ENCODE measurements around the gene SGTA.

Gene SGTA

GRCh38 chr19:2740314-2740656 lies 42.8 kb downstream of the SGTA start:
- TF ChIP-seq, protein P1, sequence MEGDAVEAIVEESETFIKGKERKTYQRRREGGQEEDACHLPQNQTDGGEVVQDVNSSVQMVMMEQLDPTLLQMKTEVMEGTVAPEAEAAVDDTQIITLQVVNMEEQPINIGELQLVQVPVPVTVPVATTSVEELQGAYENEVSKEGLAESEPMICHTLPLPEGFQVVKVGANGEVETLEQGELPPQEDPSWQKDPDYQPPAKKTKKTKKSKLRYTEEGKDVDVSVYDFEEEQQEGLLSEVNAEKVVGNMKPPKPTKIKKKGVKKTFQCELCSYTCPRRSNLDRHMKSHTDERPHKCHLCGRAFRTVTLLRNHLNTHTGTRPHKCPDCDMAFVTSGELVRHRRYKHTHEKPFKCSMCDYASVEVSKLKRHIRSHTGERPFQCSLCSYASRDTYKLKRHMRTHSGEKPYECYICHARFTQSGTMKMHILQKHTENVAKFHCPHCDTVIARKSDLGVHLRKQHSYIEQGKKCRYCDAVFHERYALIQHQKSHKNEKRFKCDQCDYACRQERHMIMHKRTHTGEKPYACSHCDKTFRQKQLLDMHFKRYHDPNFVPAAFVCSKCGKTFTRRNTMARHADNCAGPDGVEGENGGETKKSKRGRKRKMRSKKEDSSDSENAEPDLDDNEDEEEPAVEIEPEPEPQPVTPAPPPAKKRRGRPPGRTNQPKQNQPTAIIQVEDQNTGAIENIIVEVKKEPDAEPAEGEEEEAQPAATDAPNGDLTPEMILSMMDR (IDR thresholded peaks at IDR 0.05; ENCODE audit: low read depth, low read length): no peak
- in situ Hi-C loops (cut with HindIII; ENCODE audit: low sequenced_read_pairs): no loop called here
- DNase-seq (ENCODE audit: low read depth, low spot score): no peak
- no peak overlapping the region for H3K4me3 ChIP-seq (ENCODE audit: low read depth, low read length)

DNA sequence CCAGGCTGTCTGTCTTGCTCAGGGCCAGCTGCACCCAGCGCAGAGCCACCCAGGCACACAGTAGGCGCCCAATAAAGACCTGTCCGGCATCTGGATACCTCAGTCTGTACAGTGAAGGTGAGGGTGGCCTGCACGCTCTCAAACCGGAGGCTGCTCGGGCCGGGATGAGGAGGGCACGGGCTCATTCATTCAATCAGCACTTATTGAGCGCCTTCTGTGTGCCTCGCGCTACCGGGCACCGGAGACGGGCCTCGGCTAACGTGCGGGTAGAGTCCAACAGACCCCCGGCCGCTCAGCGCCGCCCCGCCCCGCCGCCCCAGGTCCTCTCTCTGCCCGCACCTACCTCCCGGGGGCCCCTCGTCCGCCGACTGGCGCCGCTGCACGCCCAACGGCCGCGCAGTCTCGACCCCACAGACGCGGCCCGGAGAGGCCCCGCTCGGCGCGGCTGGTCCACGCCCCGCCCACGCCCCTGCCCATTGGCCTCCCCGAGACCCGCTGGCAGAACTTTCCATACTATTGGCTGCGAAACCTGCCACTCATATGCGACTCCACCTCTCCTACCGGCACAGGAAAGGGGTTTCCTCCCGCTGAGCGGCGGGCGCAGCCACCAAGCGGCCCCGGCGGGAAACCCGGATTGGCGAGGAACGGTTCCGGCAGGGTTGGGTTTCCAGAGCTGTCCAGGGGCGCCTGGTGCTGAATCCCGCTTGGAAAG lies 43.3 kb downstream of the SGTA start, which contains the start of gene SLC39A3:
Gene SLC39A3 (minus strand): TSS at position 416 of the 712 bp plus-strand sequence. CDS start 2,760 bp downstream, outside the sequence.
- in situ Hi-C loops (cut with HindIII; ENCODE audit: low sequenced_read_pairs): no loop called here
- DNase-seq (ENCODE audit: low read depth, low spot score): peak; percentile 98
- TF ChIP-seq, protein P1 (IDR thresholded peaks at IDR 0.05; ENCODE audit: low read depth, low read length): no peak
- H3K4me3 ChIP-seq (ENCODE audit: low read depth, low read length): peak within 1 kb of the TSS; percentile 91

DNA sequence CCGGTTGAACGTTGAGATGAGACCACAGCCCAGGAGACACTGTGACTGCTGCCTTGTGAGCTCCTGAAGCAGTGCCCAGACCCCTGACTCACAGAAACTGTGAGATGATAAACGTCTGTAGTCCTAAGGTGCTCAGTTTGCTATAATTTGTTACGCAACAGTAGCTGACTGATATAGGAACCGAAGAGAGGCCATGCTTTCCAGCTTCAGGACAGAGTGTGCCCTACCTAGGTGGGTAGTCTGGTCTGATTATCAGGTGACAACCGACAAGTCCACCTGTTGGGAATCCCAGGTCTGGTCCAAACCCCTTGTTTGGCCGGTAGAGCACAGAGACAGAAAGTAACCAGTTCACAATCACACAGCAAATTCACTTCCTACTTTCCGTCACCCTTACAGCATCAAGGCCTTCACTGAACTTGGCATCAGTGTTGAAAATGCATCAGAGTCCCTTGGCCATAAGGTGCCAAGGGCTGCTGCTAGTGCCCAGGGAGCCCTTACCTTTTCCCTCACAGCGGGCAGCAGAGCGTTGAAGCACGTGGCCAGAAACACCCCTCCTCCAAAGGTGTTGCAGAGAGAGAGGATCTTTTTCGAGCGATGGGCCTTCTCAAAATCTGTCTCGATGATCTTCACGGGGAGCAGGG lies 46.4 kb downstream of the SGTA start:
- TF ChIP-seq, protein P1 (IDR thresholded peaks at IDR 0.05; ENCODE audit: low read depth, low read length): no peak
- no peak overlapping the region for H3K4me3 ChIP-seq (ENCODE audit: low read depth, low read length)
- no peak for DNase-seq (ENCODE audit: low read depth, low spot score)
- in situ Hi-C loops (cut with HindIII; ENCODE audit: low sequenced_read_pairs): no loop called here

DNA sequence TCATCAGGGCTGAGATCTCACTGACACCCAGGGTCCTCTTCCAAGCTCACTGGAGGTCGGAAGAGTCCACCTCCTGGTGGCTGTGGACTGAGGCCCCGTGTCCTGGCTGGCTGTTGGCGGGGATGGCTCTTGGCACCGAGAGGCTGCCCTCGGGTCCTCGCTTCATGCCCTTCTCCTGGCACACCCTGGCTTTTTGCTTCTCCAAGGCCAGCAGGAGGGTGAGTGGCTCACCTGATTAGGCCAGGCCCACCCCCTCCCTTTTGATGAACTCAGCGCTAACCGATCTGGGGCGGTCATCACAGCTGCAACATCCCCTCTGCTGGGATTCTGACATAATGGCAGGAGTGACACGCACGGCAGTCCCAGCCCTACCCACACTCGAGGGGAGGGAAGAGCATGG lies 47.7 kb downstream of the SGTA start:
- no peak for DNase-seq (ENCODE audit: low read depth, low spot score)
- in situ Hi-C loops (cut with HindIII; ENCODE audit: low sequenced_read_pairs): no loop called here
- TF ChIP-seq, protein P1 (IDR thresholded peaks at IDR 0.05; ENCODE audit: low read depth, low read length): no peak
- no peak overlapping the region for H3K4me3 ChIP-seq (ENCODE audit: low read depth, low read length)

DNA sequence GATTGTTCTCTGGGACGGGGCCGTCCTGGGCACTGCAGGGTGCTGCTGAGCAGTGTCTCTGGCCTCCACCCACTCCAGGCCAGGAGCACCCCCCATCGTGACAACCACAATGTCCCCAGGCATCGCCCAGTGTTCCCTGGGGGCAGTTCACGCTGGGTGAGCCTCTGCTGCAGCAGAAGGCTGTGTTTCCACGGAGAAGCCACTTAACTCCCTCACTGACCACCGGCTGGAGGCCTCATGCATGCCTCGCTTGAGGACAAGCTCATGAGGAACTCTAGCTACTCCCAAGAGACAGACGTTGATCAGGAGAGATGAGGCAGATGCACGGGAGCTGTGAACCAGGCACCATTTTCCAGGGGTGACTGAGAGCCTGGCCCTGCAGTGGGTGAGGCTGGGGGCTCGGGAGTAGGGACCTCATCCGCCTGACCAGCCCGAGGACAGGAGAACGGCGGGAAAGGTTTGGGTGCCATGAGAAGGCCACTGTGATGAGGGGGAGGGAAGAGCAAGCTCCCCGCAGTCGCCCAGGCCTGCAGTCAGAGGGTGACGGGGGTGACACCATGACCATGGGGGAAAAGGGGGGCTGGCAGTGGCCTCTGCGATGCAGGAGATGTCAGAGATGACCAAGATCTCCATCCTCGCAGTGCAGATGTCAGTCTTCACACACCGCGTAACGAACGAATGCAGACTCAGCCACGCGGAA lies 48.3 kb downstream of the SGTA start:
- no peak for DNase-seq (ENCODE audit: low read depth, low spot score)
- H3K4me3 ChIP-seq (ENCODE audit: low read depth, low read length): no peak overlapping the region
- in situ Hi-C loops (cut with HindIII; ENCODE audit: low sequenced_read_pairs): no loop called here
- TF ChIP-seq, protein P1 (IDR thresholded peaks at IDR 0.05; ENCODE audit: low read depth, low read length): no peak

DNA sequence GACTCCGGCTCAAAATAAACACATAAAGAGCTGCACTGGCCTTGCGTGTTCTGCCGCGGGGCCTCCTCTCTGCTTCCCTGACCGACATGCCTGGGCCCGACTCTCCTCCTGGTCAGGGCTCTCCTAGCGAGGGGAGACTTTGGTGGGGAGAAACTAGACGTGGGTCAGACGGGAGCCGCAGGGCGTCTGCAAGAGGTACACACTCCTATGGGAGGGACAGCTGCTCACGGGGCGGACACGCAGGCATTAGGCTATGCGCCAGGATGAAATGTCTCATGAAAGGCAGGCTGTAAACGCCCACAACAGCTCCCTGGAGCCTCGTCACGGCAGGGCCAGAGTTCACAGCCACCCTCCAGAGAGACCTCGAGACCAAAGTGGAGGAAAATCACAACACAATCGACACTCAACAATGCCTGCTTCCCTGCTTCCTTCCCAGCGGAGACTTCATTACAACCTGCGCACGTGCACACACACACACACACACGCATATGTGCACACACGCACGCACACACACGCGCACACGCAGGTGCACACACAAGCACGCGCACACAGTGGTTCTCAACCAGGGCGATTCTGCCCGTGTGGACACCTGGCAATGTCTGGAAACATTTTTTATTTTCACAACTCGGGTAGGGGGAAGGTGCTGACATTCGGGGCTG lies 49.0 kb downstream of the SGTA start:
- TF ChIP-seq, protein P1 (IDR thresholded peaks at IDR 0.05; ENCODE audit: low read depth, low read length): no peak
- no peak for DNase-seq (ENCODE audit: low read depth, low spot score)
- in situ Hi-C loops (cut with HindIII; ENCODE audit: low sequenced_read_pairs): no loop called here
- H3K4me3 ChIP-seq (ENCODE audit: low read depth, low read length): no peak overlapping the region

All from astrocyte of the spinal cord (primary cell).